Right lobe of liver (tissue), 6 donors: Measurements from ENCODE around the gene ADNP. TPM values are rescaled to one million over a fixed set of nuclear protein-coding genes. Genes with fewer than 3 reads are reported as not detected.

Experiments
- ATAC-seq, 4 donors: fragments of 200-7000 bp; cut with Tn5 transposase; one replicate each; pipeline ENCODE4 v1.9.1; 2020; ENCODE audit warnings: mild to moderate bottlenecking in 4 of 4, moderate library complexity in 4 of 4
- DNase-seq, 3 donors: peaks; one replicate each; pipeline ENCODE4 v3.0.0-alpha.2; 2020
- H3K27ac ChIP-seq, 3 donors: fragments of 200-600 bp; one replicate each; pipeline ENCODE4 v1.8.0; 2022
- H3K27me3 ChIP-seq, 2 donors: fragments of 200-600 bp; one replicate each; pipeline ENCODE4 v1.8.0; 2022
- H3K36me3 ChIP-seq, 4 donors: fragments of 200-600 bp; sonication (generic) in 1 of 4; one replicate each; pipeline versions ENCODE4 v1.5.1 to v1.8.0; 2017 to 2022; ENCODE audit warnings: control low read depth in 1 of 4
- H3K4me1 ChIP-seq, 4 donors: fragments of 200-600 bp; sonication (generic) in 1 of 4; one replicate each; pipeline versions ENCODE4 v1.5.1 to v1.8.0; 2017 to 2022; ENCODE audit warnings: control low read depth in 1 of 4
- H3K4me3 ChIP-seq, 3 donors: fragments of 200-600 bp; one replicate each; pipeline ENCODE4 v1.8.0; 2022
- H3K9me3 ChIP-seq, 4 donors: fragments of 200-600 bp; sonication (generic) in 1 of 4; one replicate each; pipeline versions ENCODE4 v1.5.1 to v1.8.0; 2017 to 2022; ENCODE audit warnings: control low read depth in 1 of 4
- CTCF ChIP-seq, 4 donors: fragments of 200-600 bp in 3 of 4; fragments of 450-650 bp in 1 of 4; IDR thresholded peaks; one replicate each; pipeline versions ENCODE4 v1.5.1 to v1.8.0; 2016 to 2022; ENCODE audit warnings: antibody characterized with exemption in 4 of 4, mild to moderate bottlenecking in 2 of 4
- POLR2A ChIP-seq: fragments of 450-650 bp; IDR thresholded peaks from one replicate; pipeline ENCODE4 v1.6.1; 2017; ENCODE audit warnings: antibody characterized with exemption, mild to moderate bottlenecking
- WGBS: methylation state at CpG from one replicate; pipeline ENCODE4 v1.1.6; 2018; ENCODE audit warnings: low coverage, low lambda C conversion rate; ENCODE audit not compliant: insufficient coverage; ENCODE audit errors: missing lambda C conversion rate; 5-methylcytosine and 5-hydroxymethylcytosine counted together
- intact Hi-C, 2 donors: fragments of 100-400 bp; cut with DNase I; formaldehyde crosslinking; loops; one replicate each; pipeline versions ENCODE4 v1.11.2 to v1.14.1; 2022
- total RNA-seq, 6 experiments: library from RNA; depleted of rRNA in 2 of 6; stranded (reverse); fragments of >200 nt in 2 of 6; fragmentation: NEBNext Ultra II Directional in 3 of 6; extraction: Animal tissue kit (Norgen Biotek cat#: 25700) in 3 of 6; gene quantifications; one replicate each; pipeline versions ENCODE4 v1.1.0 to v1.2.4, GENCODE V29; 2016 to 2023
- donor health status: DM: no; HTN: yes; CAD: no.
- donor health status: DM: no; HTN: no; CAD: no.
- donor health status: DM: no; HTN: no; CAD: no.
- donor health status: DM: no; HTN: yes; CAD: no.
- donor health status: DM: no; HTN: yes; CAD: no.

Gene ADNP
- total RNA-seq, 6 experiments from 2014 or later, result 19.8 to 25.9 (median 23.1) TPM

- intact Hi-C loops, result no loop called here
- ATAC-seq, result peak in 3 of 4 donors; percentile 23 to 32 (median 23)
- Histone ChIP-seq H3K4me1 (peaks cover 0 to 28% (median 15%) of the 10 kb centered on the region in 4 donors), H3K27me3 (no peaks in the 10 kb centered on the region), H3K9me3 (no peaks in the 10 kb centered on the region), H3K27ac (peak overlapping the region in 1 of 3 donors; percentile 83), H3K36me3 (peaks cover 0 to 26% (median 3%) of the 10 kb centered on the region in 4 donors), H3K4me3 (peak overlapping the region; percentile 79 to 98 (median 85))
- no peak for TF ChIP-seq POLR2A
- no peak for TF ChIP-seq CTCF (IDR thresholded peaks at IDR 0.05)
- no peak for DNase-seq
- WGBS, result 12% methylated on average over 7 of the region's 7 CpGs
These were observed 26.0 kb upstream of the ADNP start for GRCh38 chr20:50957276-50957675.

GRCh38 chr20:50953821-50954220 lies 22.6 kb upstream of the ADNP start:
- Histone ChIP-seq H3K4me1 (peaks cover 0 to 15% (median 9%) of the 10 kb centered on the region in 4 donors), H3K27me3 (no peaks in the 10 kb centered on the region), H3K27ac (no peak overlapping the region), H3K9me3 (no peaks in the 10 kb centered on the region), H3K36me3 (peaks cover 0 to 59% (median 7%) of the 10 kb centered on the region in 4 donors), H3K4me3 (no peak overlapping the region)
- ATAC-seq, result no peak
- TF ChIP-seq POLR2A (no peak), CTCF (IDR thresholded peaks at IDR 0.05) (no peak)
- DNase-seq, result no peak
- intact Hi-C loops, result no loop called here

- 93% methylated on average over 2 of the region's 2 CpGs for WGBS
- Histone ChIP-seq H3K9me3 (no peaks in the 10 kb centered on the region), H3K4me1 (peaks cover 0 to 15% (median 9%) of the 10 kb centered on the region in 4 donors), H3K36me3 (peaks cover 0 to 64% (median 9%) of the 10 kb centered on the region in 4 donors), H3K27ac (no peak overlapping the region), H3K4me3 (no peak overlapping the region), H3K27me3 (no peaks in the 10 kb centered on the region)
- ATAC-seq (no peak), DNase-seq (no peak)
- intact Hi-C loops, result no loop called here
- TF ChIP-seq POLR2A (no peak), CTCF (IDR thresholded peaks at IDR 0.05) (no peak)
These were observed 22.0 kb upstream of the ADNP start for GRCh38 chr20:50953196-50953595.

- TF ChIP-seq POLR2A (no peak), CTCF (IDR thresholded peaks at IDR 0.05) (no peak)
- Histone ChIP-seq H3K4me3 (no peak overlapping the region), H3K27ac (no peak overlapping the region), H3K36me3 (peaks cover 0 to 95% (median 29%) of the 10 kb centered on the region in 4 donors), H3K4me1 (no peaks in the 10 kb centered on the region), H3K9me3 (no peaks in the 10 kb centered on the region), H3K27me3 (no peaks in the 10 kb centered on the region)
- WGBS, result 83% methylated on average over 4 of the region's 4 CpGs
- intact Hi-C loops, result no loop called here
- ATAC-seq, result no peak
- no peak for DNase-seq
These were observed 17.0 kb upstream of the ADNP start for GRCh38 chr20:50948132-50948785.
